GM12878 (cell line): ENCODE results near the gene TMEM135. TPM values are rescaled to one million over a fixed set of nuclear protein-coding genes. Genes with fewer than 3 reads are reported as not detected.

Source experiments
- ATAC-seq: fragments of 200-7000 bp; cut with Tn5 transposase; 3 replicates; pipeline ENCODE4 v1.9.1; 2020; ENCODE audit warnings: mild to moderate bottlenecking, moderate library complexity
- BruUV-seq: library from RNA; stranded (reverse); fragments of 400-500 nt; replicated peaks from 2 replicates; lab custom pipeline; 2021; lab: Mats Ljungman, UMichigan
- CTCF ChIA-PET: fragments of 300-600 bp; sonication (Branson Sonifier 250); formaldehyde crosslinking; extraction: SDS; loops from one replicate; lab custom pipeline; 2021; ENCODE audit warnings: inconsistent platforms; lab: Yijun Ruan, JAX
- POLR2A ChIA-PET: fragments of 350-600 bp; formaldehyde crosslinking; extraction: SDS; loops from one replicate; lab custom pipeline; 2021; ENCODE audit warnings: inconsistent platforms; lab: Charles Lee
- RAD21 ChIA-PET: fragments of 300-600 bp; sonication (Branson Sonifier 250); formaldehyde crosslinking; loops from one replicate; lab custom pipeline; 2023; ENCODE audit warnings: antibody characterized with exemption; ENCODE audit not compliant: unreplicated experiment; lab: Charles Lee
- SMC1A ChIA-PET: fragments of 300-600 bp; sonication (Branson Sonifier 250); formaldehyde crosslinking; loops from one replicate; lab custom pipeline; 2023; ENCODE audit not compliant: unreplicated experiment, uncharacterized antibody; lab: Charles Lee
- DNase-seq: peaks from one replicate; pipeline ENCODE4 v3.0.0-alpha.2; 2011; ENCODE audit warnings: low read depth, low spot score
- FAIRE-seq: peaks from 3 replicates; lab custom pipeline; 2011; peaks lifted over from hg19 to GRCh38; lab: Jason Lieb, UNC
- H2AFZ ChIP-seq: 2 replicates; pipeline ENCODE4 v1.6.0; 2011; ENCODE audit warnings: low read depth, low read length, control low read depth; ENCODE audit not compliant: control insufficient read depth
- H3K27ac ChIP-seq: 2 replicates; pipeline ENCODE4 v1.5.1; 2011; ENCODE audit warnings: control low read depth; ENCODE audit not compliant: control insufficient read depth, insufficient read depth
- H3K27me3 ChIP-seq, 2 experiments: replicated peaks in 1 of 2; 2 replicates each; pipeline versions ENCODE4 v1.6.0 to v1.6.1; 2011; ENCODE audit warnings: low read length in 1 of 2; ENCODE audit not compliant: control insufficient read depth in 2 of 2, insufficient read depth in 2 of 2
- H3K36me3 ChIP-seq, 2 experiments: 2 replicates each; pipeline ENCODE4 v1.5.1; 2011; ENCODE audit warnings: low read length in 1 of 2; ENCODE audit not compliant: control insufficient read depth in 2 of 2, insufficient read depth in 2 of 2
- H3K4me1 ChIP-seq: 2 replicates; pipeline ENCODE4 v1.6.1; 2011; ENCODE audit warnings: mild to moderate bottlenecking, low read length, moderate library complexity, mixed read lengths; ENCODE audit not compliant: control insufficient read depth, insufficient read depth
- H3K4me2 ChIP-seq: 2 replicates; pipeline ENCODE4 v1.6.0; 2011; ENCODE audit warnings: control low read depth; ENCODE audit not compliant: control insufficient read depth, insufficient read depth
- H3K4me3 ChIP-seq: fragments of 200-600 bp; sonication (generic); 2 replicates; pipeline ENCODE4 v1.5.1; 2016
- H3K79me2 ChIP-seq: 2 replicates; pipeline ENCODE4 v1.6.0; 2011; ENCODE audit warnings: low read length; ENCODE audit not compliant: control insufficient read depth, insufficient read depth
- H3K9ac ChIP-seq: 2 replicates; pipeline ENCODE4 v1.8.0; 2011; ENCODE audit warnings: low read length, control low read depth, mixed read lengths; ENCODE audit not compliant: control insufficient read depth, insufficient read depth
- H3K9me3 ChIP-seq: replicated peaks from 3 replicates; pipeline ENCODE4 v1.5.1; 2011; ENCODE audit warnings: mild to moderate bottlenecking, low read length; ENCODE audit not compliant: control insufficient read depth, insufficient read depth
- H4K20me1 ChIP-seq: 2 replicates; pipeline ENCODE4 v1.6.0; 2011; ENCODE audit not compliant: control insufficient read depth, insufficient read depth
- BHLHE40 ChIP-seq, 2 experiments: fragments of 450-650 bp in 1 of 2; IDR thresholded peaks; 2 replicates each; pipeline ENCODE4 v1.6.1; 2011 to 2017; ENCODE audit warnings: low read depth in 2 of 2, borderline replicate concordance in 1 of 2, improper control_type of control experiment in 1 of 2, low read length in 1 of 2, mild to moderate bottlenecking in 1 of 2
- GATAD2B ChIP-seq: fragments of 450-650 bp; conservative IDR thresholded peaks from 2 replicates; pipeline ENCODE4 v1.6.1; 2017; ENCODE audit warnings: low read depth, mild to moderate bottlenecking, moderate library complexity
- HDGF ChIP-seq: fragments of 450-650 bp; IDR thresholded peaks from 2 replicates; pipeline ENCODE4 v1.6.1; 2016; ENCODE audit warnings: antibody characterized with exemption
- JUNB ChIP-seq: IDR thresholded peaks from 2 replicates; pipeline ENCODE4 v1.6.1; 2016; ENCODE audit warnings: antibody characterized with exemption, mild to moderate bottlenecking
- MTA3 ChIP-seq: IDR thresholded peaks from 2 replicates; pipeline ENCODE4 v1.6.1; 2012; ENCODE audit warnings: low read length, inconsistent platforms, borderline replicate concordance
- NFIC ChIP-seq: IDR thresholded peaks from 2 replicates; pipeline ENCODE4 v1.6.1; 2012; ENCODE audit warnings: low read depth, mild to moderate bottlenecking, inconsistent platforms, low read length, moderate library complexity
- NR2C1 ChIP-seq: fragments of 450-650 bp; IDR thresholded peaks from 2 replicates; pipeline ENCODE4 v1.6.1; 2017; ENCODE audit warnings: antibody characterized with exemption, mild to moderate bottlenecking, moderate library complexity
- RCOR1 ChIP-seq: conservative IDR thresholded peaks from 2 replicates; pipeline ENCODE4 v1.6.1; 2012; ENCODE audit warnings: low read depth, low read length, improper control_type of control experiment
- SMAD1 ChIP-seq: fragments of 450-650 bp; IDR thresholded peaks from 2 replicates; pipeline ENCODE4 v1.6.1; 2018; ENCODE audit warnings: mild to moderate bottlenecking, low read depth; ENCODE audit not compliant: partially characterized antibody
- SMC3 ChIP-seq: IDR thresholded peaks from 2 replicates; pipeline ENCODE4 v1.6.1; 2011; ENCODE audit warnings: low read length, improper control_type of control experiment, borderline replicate concordance
- STAT1 ChIP-seq: fragments of 450-650 bp; conservative IDR thresholded peaks from 2 replicates; pipeline ENCODE4 v1.6.1; 2014; ENCODE audit warnings: antibody characterized with exemption, mild to moderate bottlenecking
- ZBED1 ChIP-seq: IDR thresholded peaks from 2 replicates; pipeline ENCODE4 v1.6.1; 2016; ENCODE audit warnings: borderline replicate concordance
- ZNF274 ChIP-seq: IDR thresholded peaks from one replicate; pipeline ENCODE4 v1.8.0; 2011; ENCODE audit not compliant: insufficient read length, insufficient read depth
- WGBS: methylation state at CpG from one replicate; pipeline ENCODE4 v1.1.6; 2016; ENCODE audit warnings: low lambda C conversion rate; ENCODE audit not compliant: insufficient replicate concordance, insufficient coverage; ENCODE audit errors: missing lambda C conversion rate; 5-methylcytosine and 5-hydroxymethylcytosine counted together
- in situ Hi-C: fragments of 300-500 bp; cut with MboI; formaldehyde crosslinking; loops from 9 replicates; pipeline ENCODE4 v1.14.3; 2018; ENCODE audit warnings: mixed read lengths
- intact Hi-C: fragments of 100-400 bp; cut with micrococcal nuclease; formaldehyde crosslinking; loops from one replicate; pipeline ENCODE4 v1.14.2; 2022; ENCODE audit not compliant: unreplicated experiment
- polyA plus RNA-seq, 11 experiments: library from polyadenylated mRNA; depleted of rRNA in 4 of 11; unstranded in 6 of 11; stranded (reverse) in 5 of 11; fragments of >200 nt; fragmentation: Nextera tagmentation in 4 of 11; fragmentation: Illumina TruSeq in 1 of 11; extraction: Ambion mirVana in 4 of 11; extraction: Trizol in 1 of 11; gene quantifications; 1 replicate in 1 of 11; 2 replicates in 10 of 11; pipeline versions ENCODE4 v1.2.1 to v1.2.3, GENCODE V29; 2011 to 2016; ENCODE audit warnings: inconsistent platforms in 2 of 11, missing spikeins in 2 of 11, low read depth in 1 of 11
- total RNA-seq, 4 experiments: library from RNA; depleted of rRNA in 3 of 4; stranded (reverse); fragments of >200 nt in 3 of 4; fragmentation: Illumina TruSeq in 1 of 4; extraction: Trizol in 1 of 4; gene quantifications; 2 replicates each; pipeline versions ENCODE4 v1.2.1 to v1.2.3, GENCODE V29; 2013 to 2021
- TF ChIP-seq, protein P1 (sequence below): IDR thresholded peaks from 2 replicates; pipeline ENCODE4 v1.6.1; 2012; ENCODE audit warnings: low read depth, low read length, improper control_type of control experiment
- TF ChIP-seq, protein P2 (sequence below): fragments of 450-650 bp; IDR thresholded peaks from 2 replicates; pipeline ENCODE4 v1.6.1; 2017; ENCODE audit warnings: mild to moderate bottlenecking, moderate library complexity
- TF ChIP-seq, protein P3 (sequence below): IDR thresholded peaks from 2 replicates; pipeline ENCODE4 v1.6.1; 2012; ENCODE audit warnings: low read depth, low read length, improper control_type of control experiment

TMEM135 gene
- total and polyA plus RNA-seq, 10 of the 15 experiments (the other 5 are each of a cell fraction or from before 2014, with no cell fraction given) = 7.2 to 117 (median 12.9) TPM

DNA sequence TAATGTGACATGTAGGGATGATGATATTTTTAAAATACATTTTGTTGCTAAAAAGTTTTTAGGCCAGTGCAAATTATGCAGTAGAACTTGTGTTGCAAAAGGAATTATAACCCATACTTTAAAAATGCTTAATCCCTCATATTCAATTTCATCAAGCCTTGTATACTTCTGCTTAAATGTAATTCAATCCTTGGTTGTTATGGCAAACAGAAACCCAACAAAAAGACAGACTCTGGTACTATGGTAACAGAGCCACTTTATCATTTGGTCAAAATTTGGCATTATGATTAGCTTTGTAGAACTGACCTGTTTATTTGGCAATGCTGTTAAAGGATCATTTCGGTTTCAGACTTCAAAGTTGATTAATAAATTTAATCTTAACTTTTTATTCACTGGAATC lies 284.8 kb downstream of the TMEM135 start:
- Histone ChIP-seq H3K27me3 (no peaks in the 10 kb centered on the region), H3K4me1 (no peaks in the 10 kb centered on the region), H3K9me3 (no peaks in the 10 kb centered on the region), H4K20me1 (no peaks in the 10 kb centered on the region), H3K4me3 (no peak overlapping the region), H3K79me2 (no peaks in the 10 kb centered on the region), H3K4me2 (no peak overlapping the region), H3K9ac (no peak overlapping the region), H3K27ac (no peak overlapping the region), H3K36me3 (peaks cover 0 to 6% of the 10 kb centered on the region in 2 experiments; a peak in 1 of 4 replicates), H2AFZ (no peak overlapping the region)
- RAD21 ChIA-PET = no interaction called here
- BruUV-seq = no TSS peak
- ATAC-seq = no peak
- POLR2A ChIA-PET = no interaction called here
- DNase-seq = no peak
- SMC1A ChIA-PET = no interaction called here
- 48% methylated on average over 1 of the region's 1 CpG for WGBS
- TF ChIP-seq RCOR1 (no peak), ZBED1 (no peak), ZNF274 (no peak), SMAD1 (no peak), HDGF (no peak), BHLHE40 (IDR thresholded peaks at IDR 0.05; ENCODE audit: borderline replicate concordance in 1 of 2, low read depth in 2 of 2, low read length in 1 of 2) (no peak), MTA3 (no peak), JUNB (no peak), NR2C1 (no peak), SMC3 (no peak), NFIC (no peak), GATAD2B (no peak), STAT1 (no peak)
- TF ChIP-seq, protein P1, sequence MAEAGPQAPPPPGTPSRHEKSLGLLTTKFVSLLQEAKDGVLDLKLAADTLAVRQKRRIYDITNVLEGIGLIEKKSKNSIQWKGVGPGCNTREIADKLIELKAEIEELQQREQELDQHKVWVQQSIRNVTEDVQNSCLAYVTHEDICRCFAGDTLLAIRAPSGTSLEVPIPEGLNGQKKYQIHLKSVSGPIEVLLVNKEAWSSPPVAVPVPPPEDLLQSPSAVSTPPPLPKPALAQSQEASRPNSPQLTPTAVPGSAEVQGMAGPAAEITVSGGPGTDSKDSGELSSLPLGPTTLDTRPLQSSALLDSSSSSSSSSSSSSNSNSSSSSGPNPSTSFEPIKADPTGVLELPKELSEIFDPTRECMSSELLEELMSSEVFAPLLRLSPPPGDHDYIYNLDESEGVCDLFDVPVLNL = no peak
- TF ChIP-seq, protein P2, sequence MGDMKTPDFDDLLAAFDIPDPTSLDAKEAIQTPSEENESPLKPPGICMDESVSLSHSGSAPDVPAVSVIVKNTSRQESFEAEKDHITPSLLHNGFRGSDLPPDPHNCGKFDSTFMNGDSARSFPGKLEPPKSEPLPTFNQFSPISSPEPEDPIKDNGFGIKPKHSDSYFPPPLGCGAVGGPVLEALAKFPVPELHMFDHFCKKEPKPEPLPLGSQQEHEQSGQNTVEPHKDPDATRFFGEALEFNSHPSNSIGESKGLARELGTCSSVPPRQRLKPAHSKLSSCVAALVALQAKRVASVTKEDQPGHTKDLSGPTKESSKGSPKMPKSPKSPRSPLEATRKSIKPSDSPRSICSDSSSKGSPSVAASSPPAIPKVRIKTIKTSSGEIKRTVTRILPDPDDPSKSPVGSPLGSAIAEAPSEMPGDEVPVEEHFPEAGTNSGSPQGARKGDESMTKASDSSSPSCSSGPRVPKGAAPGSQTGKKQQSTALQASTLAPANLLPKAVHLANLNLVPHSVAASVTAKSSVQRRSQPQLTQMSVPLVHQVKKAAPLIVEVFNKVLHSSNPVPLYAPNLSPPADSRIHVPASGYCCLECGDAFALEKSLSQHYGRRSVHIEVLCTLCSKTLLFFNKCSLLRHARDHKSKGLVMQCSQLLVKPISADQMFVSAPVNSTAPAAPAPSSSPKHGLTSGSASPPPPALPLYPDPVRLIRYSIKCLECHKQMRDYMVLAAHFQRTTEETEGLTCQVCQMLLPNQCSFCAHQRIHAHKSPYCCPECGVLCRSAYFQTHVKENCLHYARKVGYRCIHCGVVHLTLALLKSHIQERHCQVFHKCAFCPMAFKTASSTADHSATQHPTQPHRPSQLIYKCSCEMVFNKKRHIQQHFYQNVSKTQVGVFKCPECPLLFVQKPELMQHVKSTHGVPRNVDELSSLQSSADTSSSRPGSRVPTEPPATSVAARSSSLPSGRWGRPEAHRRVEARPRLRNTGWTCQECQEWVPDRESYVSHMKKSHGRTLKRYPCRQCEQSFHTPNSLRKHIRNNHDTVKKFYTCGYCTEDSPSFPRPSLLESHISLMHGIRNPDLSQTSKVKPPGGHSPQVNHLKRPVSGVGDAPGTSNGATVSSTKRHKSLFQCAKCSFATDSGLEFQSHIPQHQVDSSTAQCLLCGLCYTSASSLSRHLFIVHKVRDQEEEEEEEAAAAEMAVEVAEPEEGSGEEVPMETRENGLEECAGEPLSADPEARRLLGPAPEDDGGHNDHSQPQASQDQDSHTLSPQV = no peak
- TF ChIP-seq, protein P3, sequence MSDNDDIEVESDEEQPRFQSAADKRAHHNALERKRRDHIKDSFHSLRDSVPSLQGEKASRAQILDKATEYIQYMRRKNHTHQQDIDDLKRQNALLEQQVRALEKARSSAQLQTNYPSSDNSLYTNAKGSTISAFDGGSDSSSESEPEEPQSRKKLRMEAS = no peak
- FAIRE-seq = no peak
- CTCF ChIA-PET = interaction anchor here (1.5 kb wide), 1 partner anchor 30 kb away, joined by 3 read pairs; no protein-coding TSS in a partner anchor
- intact Hi-C loops = no loop called here
- in situ Hi-C loops = no loop called here
